ENCODE results near the gene MIF.
A peak's percentile ranks its signal among the peaks of the same experiment; 100 is the strongest.
"Not testable (repeated sequence)": the region's sequence is repeated elsewhere in the genome, so short reads cannot be mapped to it uniquely, and the experiment has no call there.

The MIF gene

GRCh38 chr22:23904573-23905254, 10.5 kb downstream of the MIF start:
- no peak for DNase-seq

- no peak for DNase-seq
These were observed 12.5 kb downstream of the MIF start for GRCh38 chr22:23906641-23907040.

- DNase-seq: not testable (repeated sequence)
These were observed 13.2 kb downstream of the MIF start for GRCh38 chr22:23907423-23907822.

- DNase-seq: no peak
These were observed 14.5 kb downstream of the MIF start for GRCh38 chr22:23908587-23909205.

- DNase-seq: no peak
These were observed 15.2 kb downstream of the MIF start for GRCh38 chr22:23909296-23909898.

- no peak for DNase-seq
These were observed 16.5 kb downstream of the MIF start for GRCh38 chr22:23910496-23911190.

- no peak for DNase-seq
These were observed 17.3 kb downstream of the MIF start for GRCh38 chr22:23911318-23911980.

- DNase-seq: no peak
These were observed 18.2 kb downstream of the MIF start for GRCh38 chr22:23912293-23912903.

GRCh38 chr22:23913306-23913660, 19.1 kb downstream of the MIF start:
- no peak for DNase-seq

GRCh38 chr22:23913661-23914353, 19.6 kb downstream of the MIF start:
- DNase-seq: peak; percentile 99

- no peak for DNase-seq
These were observed 21.1 kb downstream of the MIF start for GRCh38 chr22:23915290-23915689.

- not testable (repeated sequence) for DNase-seq
These were observed 26.1 kb downstream of the MIF start for GRCh38 chr22:23920267-23920611.

GRCh38 chr22:23921586-23922201, 27.5 kb downstream of the MIF start:
- DNase-seq: not testable (repeated sequence)

- DNase-seq: no peak
These were observed 28.7 kb downstream of the MIF start for GRCh38 chr22:23922921-23923320.

- DNase-seq: no peak
These were observed 30.9 kb downstream of the MIF start for GRCh38 chr22:23925020-23925606.

GRCh38 chr22:23926561-23926960, 32.4 kb downstream of the MIF start:
- no peak for DNase-seq

- no peak for DNase-seq
These were observed 44.3 kb downstream of the MIF start for GRCh38 chr22:23938328-23939016.

- DNase-seq: no peak
These were observed 44.8 kb downstream of the MIF start for GRCh38 chr22:23939017-23939357.

GRCh38 chr22:23940166-23940565, 46.0 kb downstream of the MIF start:
- not testable (repeated sequence) for DNase-seq
